Measurements from ENCODE around the gene BUD13.

The BUD13 gene

GRCh38 chr11:116788975-116789374 lies 16.2 kb upstream of the BUD13 start:
- TF ChIP-seq CTCF (IDR thresholded peaks at IDR 0.05; ENCODE audit: low read depth, low read length, missing control alignments): no peak
- H3K4me3 ChIP-seq (replicated peaks; ENCODE audit: low read depth, low read length): no peak overlapping the region

GRCh38 chr11:116788534-116788933 lies 15.7 kb upstream of the BUD13 start:
- H3K4me3 ChIP-seq (replicated peaks; ENCODE audit: low read depth, low read length): peak overlapping the region; percentile 85
- TF ChIP-seq CTCF (IDR thresholded peaks at IDR 0.05; ENCODE audit: low read depth, low read length, missing control alignments): no peak
- DNase-seq (ENCODE audit: extremely low read depth, low read depth): no peak

More at GRCh38 chr11:116788975-116789374, 16.2 kb upstream of the BUD13 start:
- no peak for DNase-seq (ENCODE audit: extremely low read depth, low read depth)

- DNase-seq (ENCODE audit: extremely low read depth, low read depth): no peak
- TF ChIP-seq CTCF (IDR thresholded peaks at IDR 0.05; ENCODE audit: low read depth, low read length, missing control alignments): no peak
- peak within 1 kb of the TSS; percentile 85 for H3K4me3 ChIP-seq (replicated peaks; ENCODE audit: low read depth, low read length)
Measured at GRCh38 chr11:116787786-116788486, 15.1 kb upstream of the BUD13 start, which contains the start of gene ZPR1. ZPR1 (minus strand) TSS chr11:116788023; CDS start chr11:116787990, 33 bp downstream.

- no peak for DNase-seq (ENCODE audit: extremely low read depth, low read depth)
- no peak for TF ChIP-seq CTCF (IDR thresholded peaks at IDR 0.05; ENCODE audit: low read depth, low read length, missing control alignments)
- peak overlapping the region; percentile 85 for H3K4me3 ChIP-seq (replicated peaks; ENCODE audit: low read depth, low read length)
Measured at GRCh38 chr11:116787436-116787785, 14.6 kb upstream of the BUD13 start.

GRCh38 chr11:116786966-116787365 lies 14.2 kb upstream of the BUD13 start:
- TF ChIP-seq CTCF (IDR thresholded peaks at IDR 0.05; ENCODE audit: low read depth, low read length, missing control alignments): no peak
- H3K4me3 ChIP-seq (replicated peaks; ENCODE audit: low read depth, low read length): peak overlapping the region; percentile 85
- DNase-seq (ENCODE audit: extremely low read depth, low read depth): no peak

GRCh38 chr11:116786326-116786725 lies 13.5 kb upstream of the BUD13 start:
- TF ChIP-seq CTCF (IDR thresholded peaks at IDR 0.05; ENCODE audit: low read depth, low read length, missing control alignments): no peak
- DNase-seq (ENCODE audit: extremely low read depth, low read depth): no peak
- peak overlapping the region; percentile 85; the same call in 1 of the 2 replicates for H3K4me3 ChIP-seq (replicated peaks; ENCODE audit: low read depth, low read length)

- no peak for DNase-seq (ENCODE audit: extremely low read depth, low read depth)
- no peak overlapping the region for H3K4me3 ChIP-seq (replicated peaks; ENCODE audit: low read depth, low read length)
- TF ChIP-seq CTCF (IDR thresholded peaks at IDR 0.05; ENCODE audit: low read depth, low read length, missing control alignments): no peak
Measured at GRCh38 chr11:116782728-116783127, 9.9 kb upstream of the BUD13 start.
